IMR-90 (cell line): Measurements from ENCODE around the gene PLA2G4D. TPM values are rescaled to one million over a fixed set of nuclear protein-coding genes. Genes with fewer than 3 reads are reported as not detected.

ENCODE experiments used
- ATAC-seq: fragments of 200-7000 bp; cut with Tn5 transposase; 2 replicates; pipeline ENCODE4 v1.9.1; 2020; ENCODE audit warnings: low read depth, mild to moderate bottlenecking, moderate library complexity
- BruUV-seq: library from RNA; stranded (reverse); fragments of 400-500 nt; replicated peaks from 2 replicates; lab custom pipeline; 2021; lab: Mats Ljungman, UMichigan
- CTCF ChIA-PET: fragments of 300-600 bp; formaldehyde crosslinking; extraction: SDS; loops from one replicate; lab custom pipeline; 2021; ENCODE audit warnings: antibody characterized with exemption; lab: Yijun Ruan, JAX
- POLR2A ChIA-PET: fragments of 300-600 bp; sonication (Branson Sonifier 250); formaldehyde crosslinking; loops from one replicate; lab custom pipeline; 2022; ENCODE audit warnings: antibody characterized with exemption; ENCODE audit not compliant: unreplicated experiment; lab: Charles Lee
- DNase-seq: peaks from one replicate; pipeline ENCODE4 v3.0.0; 2013
- H2AFZ ChIP-seq: replicated peaks from 2 replicates; pipeline ENCODE3; 2013; ENCODE audit warnings: low read length, mild to moderate bottlenecking; ENCODE audit not compliant: poor library complexity
- H2AK5ac ChIP-seq: 2 replicates; pipeline ENCODE4 v1.6.1; 2013; ENCODE audit warnings: low read depth, low read length, inconsistent platforms
- H2AK9ac ChIP-seq: replicated peaks from 2 replicates; pipeline ENCODE3; 2013; ENCODE audit warnings: mild to moderate bottlenecking, low read depth, low read length, moderate library complexity; ENCODE audit not compliant: poor library complexity
- H2BK120ac ChIP-seq: 2 replicates; pipeline ENCODE4 v1.6.1; 2013; ENCODE audit warnings: low read depth, low read length, inconsistent platforms
- H2BK15ac ChIP-seq: 3 replicates; pipeline ENCODE4 v1.6.1; 2013; ENCODE audit warnings: low read depth, low read length, inconsistent platforms
- H2BK20ac ChIP-seq: 2 replicates; pipeline ENCODE4 v1.6.1; 2013; ENCODE audit warnings: low read depth, mild to moderate bottlenecking, inconsistent platforms, low read length, moderate library complexity
- H2BK5ac ChIP-seq: 2 replicates; pipeline ENCODE4 v1.6.1; 2013; ENCODE audit warnings: mild to moderate bottlenecking, low read depth, low read length, inconsistent platforms; ENCODE audit not compliant: poor library complexity, severe bottlenecking
- H3K14ac ChIP-seq: replicated peaks from 2 replicates; pipeline ENCODE4 v1.6.1; 2013; ENCODE audit warnings: low read depth, low read length, inconsistent platforms
- H3K18ac ChIP-seq: 2 replicates; pipeline ENCODE4 v1.6.1; 2013; ENCODE audit warnings: low read depth, low read length, control low read depth
- H3K23ac ChIP-seq: 2 replicates; pipeline ENCODE4 v1.6.1; 2013; ENCODE audit warnings: low read depth, low read length, inconsistent platforms
- H3K27ac ChIP-seq: 2 replicates; pipeline ENCODE4 v1.5.1; 2013; ENCODE audit warnings: mild to moderate bottlenecking, control low read depth, low read length; ENCODE audit not compliant: insufficient read depth
- H3K27me3 ChIP-seq: 2 replicates; pipeline ENCODE4 v1.6.1; 2013; ENCODE audit warnings: low read length; ENCODE audit not compliant: control insufficient read depth, insufficient read depth
- H3K36me3 ChIP-seq: 2 replicates; pipeline ENCODE4 v1.6.1; 2013; ENCODE audit warnings: low read length, mixed read lengths; ENCODE audit not compliant: control insufficient read depth, insufficient read depth
- H3K4ac ChIP-seq: 2 replicates; pipeline ENCODE4 v1.6.1; 2013; ENCODE audit warnings: low read depth, low read length, inconsistent platforms
- H3K4me1 ChIP-seq: 2 replicates; pipeline ENCODE4 v1.6.1; 2013; ENCODE audit warnings: low read length, mixed read lengths; ENCODE audit not compliant: control insufficient read depth, insufficient read depth
- H3K4me2 ChIP-seq: 2 replicates; pipeline ENCODE4 v1.6.1; 2013; ENCODE audit warnings: low read depth, mild to moderate bottlenecking, control low read depth, low read length, moderate library complexity
- H3K4me3 ChIP-seq: 2 replicates; pipeline ENCODE4 v1.5.1; 2013; ENCODE audit warnings: low read depth, mild to moderate bottlenecking, control low read depth, low read length, moderate library complexity; ENCODE audit not compliant: insufficient read depth
- H3K56ac ChIP-seq: 2 replicates; pipeline ENCODE4 v1.6.1; 2013; ENCODE audit warnings: low read length, inconsistent platforms; ENCODE audit not compliant: insufficient read depth; ENCODE audit errors: extremely low read depth
- H3K79me1 ChIP-seq, 2 experiments: 2 replicates each; pipeline ENCODE4 v1.6.1; 2013; ENCODE audit warnings: low read length in 2 of 2, inconsistent platforms in 1 of 2, low read depth in 1 of 2
- H3K9ac ChIP-seq: 2 replicates; pipeline ENCODE4 v1.6.1; 2013; ENCODE audit warnings: low read depth, low read length, control low read depth
- H3K9me1 ChIP-seq: 2 replicates; pipeline ENCODE4 v1.6.1; 2013; ENCODE audit warnings: low read length, inconsistent platforms; ENCODE audit not compliant: insufficient read depth
- H3K9me3 ChIP-seq: 2 replicates; pipeline ENCODE4 v1.6.1; 2013; ENCODE audit warnings: low read length; ENCODE audit not compliant: control insufficient read depth, insufficient read depth
- H4K20me1 ChIP-seq: 2 replicates; pipeline ENCODE4 v1.6.1; 2013; ENCODE audit warnings: low read length, inconsistent platforms; ENCODE audit not compliant: insufficient read depth
- H4K5ac ChIP-seq: 2 replicates; pipeline ENCODE4 v1.6.1; 2013; ENCODE audit warnings: mild to moderate bottlenecking, low read depth, low read length, control low read depth
- H4K8ac ChIP-seq, 2 experiments: 2 replicates each; pipeline ENCODE4 v1.6.1; 2013; ENCODE audit warnings: low read depth in 2 of 2, low read length in 2 of 2, control low read depth in 1 of 2, inconsistent platforms in 1 of 2
- H4K91ac ChIP-seq: 2 replicates; pipeline ENCODE4 v1.6.1; 2013; ENCODE audit warnings: low read depth, low read length, inconsistent platforms; ENCODE audit not compliant: insufficient read depth
- BHLHE40 ChIP-seq: fragments of 150-350 bp; IDR thresholded peaks from 2 replicates; pipeline ENCODE4 v1.6.1; 2016; ENCODE audit warnings: mild to moderate bottlenecking, low read depth, low read length
- CEBPB ChIP-seq: IDR thresholded peaks from 2 replicates; pipeline ENCODE4 v1.6.1; 2012; ENCODE audit warnings: low read depth, low read length, improper control_type of control experiment
- CTCF ChIP-seq: conservative IDR thresholded peaks from 2 replicates; pipeline ENCODE4 v1.5.1; 2012; ENCODE audit warnings: mild to moderate bottlenecking, low read depth, low read length, improper control_type of control experiment
- FOS ChIP-seq: fragments of 150-350 bp; IDR thresholded peaks from 2 replicates; pipeline ENCODE4 v1.6.1; 2016; ENCODE audit warnings: low read depth, low read length
- MAFK ChIP-seq: IDR thresholded peaks from 2 replicates; pipeline ENCODE4 v1.6.1; 2012; ENCODE audit warnings: low read depth, low read length, improper control_type of control experiment
- MAZ ChIP-seq: IDR thresholded peaks from 2 replicates; pipeline ENCODE4 v1.6.1; 2012; ENCODE audit warnings: low read depth, mild to moderate bottlenecking, low read length, improper control_type of control experiment, moderate library complexity, borderline replicate concordance
- POLR2A ChIP-seq: IDR thresholded peaks from 2 replicates; pipeline ENCODE4 v1.6.1; 2012; ENCODE audit warnings: mild to moderate bottlenecking, low read depth, low read length
- RAD21 ChIP-seq: IDR thresholded peaks from 2 replicates; pipeline ENCODE4 v1.6.1; 2012; ENCODE audit warnings: low read length, improper control_type of control experiment
- RFX5 ChIP-seq: IDR thresholded peaks from 2 replicates; pipeline ENCODE4 v1.8.0; 2012; ENCODE audit warnings: low read depth, mild to moderate bottlenecking, low read length, moderate library complexity
- SMC3 ChIP-seq: fragments of 150-350 bp; IDR thresholded peaks from 2 replicates; pipeline ENCODE4 v1.6.1; 2016; ENCODE audit warnings: low read depth, mild to moderate bottlenecking, antibody characterized with exemption, low read length, moderate library complexity
- USF2 ChIP-seq: fragments of 150-350 bp; IDR thresholded peaks from 2 replicates; pipeline ENCODE4 v1.6.1; 2017; ENCODE audit warnings: mild to moderate bottlenecking, antibody characterized with exemption, low read length, low read depth
- WGBS, 2 experiments: methylation state at CpG; one replicate each; pipeline versions ENCODE4 v1.1.5 to v1.1.7; 2013; ENCODE audit warnings: missing lambda C conversion rate in 2 of 2; ENCODE audit not compliant: insufficient read length in 1 of 2; ENCODE audit errors: extremely low coverage in 2 of 2; 5-methylcytosine and 5-hydroxymethylcytosine counted together
- dilution Hi-C: fragments of 300-500 bp; cut with HindIII; formaldehyde crosslinking; loops from one replicate; pipeline ENCODE4 v1.14.3; 2018; ENCODE audit warnings: low sequenced_read_pairs; ENCODE audit not compliant: unreplicated experiment
- in situ Hi-C: fragments of 300-500 bp; cut with MboI; formaldehyde crosslinking; loops from 3 replicates; pipeline ENCODE4 v1.14.3; 2019; ENCODE audit warnings: low sequenced_read_pairs, inconsistent platforms, mixed read lengths
- intact Hi-C: fragments of 100-400 bp; cut with micrococcal nuclease; formaldehyde crosslinking; loops from 2 replicates; pipeline ENCODE4 v1.10.0; 2022
- polyA plus RNA-seq, 3 experiments: library from polyadenylated mRNA; depleted of rRNA; stranded (reverse); fragments of >200 nt; gene quantifications; 2 replicates each; pipeline ENCODE4 v1.2.3, GENCODE V29; 2012; ENCODE audit warnings: low replicate concordance in 1 of 3
- total RNA-seq: library from RNA; depleted of rRNA; stranded (reverse); fragments of >200 nt; gene quantifications from 2 replicates; pipeline ENCODE4 v1.2.3, GENCODE V29; 2012

The PLA2G4D gene
- total and polyA plus RNA-seq, 2 of the 4 experiments (the other 2 are of a cell fraction) = not detected

GRCh38 chr15:42050484-42051255 lies 43.7 kb downstream of the PLA2G4D start:
- H3K79me1 ChIP-seq = no peaks in the 10 kb centered on the region
- no peak overlapping the region for H2AK5ac ChIP-seq
- in situ Hi-C loops (no loop called here), intact Hi-C loops (no loop called here), dilution Hi-C loops (no loop called here)
- H3K27ac ChIP-seq = no peak overlapping the region
- ATAC-seq = no peak
- no peak overlapping the region for H2AK9ac ChIP-seq
- CTCF ChIA-PET = no interaction called here
- no peak overlapping the region for H3K23ac ChIP-seq
- H3K9me3 ChIP-seq = no peaks in the 10 kb centered on the region
- H2BK120ac ChIP-seq = no peak overlapping the region
- no peaks in the 10 kb centered on the region for H3K9me1 ChIP-seq
- DNase-seq = no peak
- H4K91ac ChIP-seq = no peak overlapping the region
- H3K4ac ChIP-seq = no peak overlapping the region
- POLR2A ChIA-PET = no interaction called here
- no TSS peak for BruUV-seq
- H3K4me3 ChIP-seq = no peak overlapping the region
- H4K20me1 ChIP-seq = no peaks in the 10 kb centered on the region
- H2BK20ac ChIP-seq = no peak overlapping the region
- H3K18ac ChIP-seq = no peak overlapping the region
- H3K4me1 ChIP-seq = no peaks in the 10 kb centered on the region
- peaks cover 75% of the 10 kb centered on the region for H3K27me3 ChIP-seq
- H4K5ac ChIP-seq = no peak overlapping the region
- no peak overlapping the region for H2BK15ac ChIP-seq
- H3K14ac ChIP-seq = no peak overlapping the region
- H4K8ac ChIP-seq = no peak overlapping the region
- no peaks in the 10 kb centered on the region for H3K36me3 ChIP-seq
- WGBS, 2 experiments = 63% methylated on average over 4 of the region's 10 CpGs; no CpG with 5 or more reads in 1 of the 2 experiments
- no peak overlapping the region for H2AFZ ChIP-seq
- no peak for TF ChIP-seq POLR2A
- no peak for TF ChIP-seq RFX5
- TF ChIP-seq MAFK = no peak
- TF ChIP-seq BHLHE40 = no peak
- TF ChIP-seq CTCF = no peak
- TF ChIP-seq RAD21 = no peak
- no peak for TF ChIP-seq SMC3
- no peak for TF ChIP-seq CEBPB
- no peak for TF ChIP-seq MAZ
- no peak for TF ChIP-seq FOS
- no peak for TF ChIP-seq USF2
- no peak overlapping the region for H3K56ac ChIP-seq
- no peak overlapping the region for H3K9ac ChIP-seq
- no peak overlapping the region for H3K4me2 ChIP-seq
- H2BK5ac ChIP-seq = no peak overlapping the region
